ENCODE data around the gene BHLHA15.

GRCh38 chr7:98244871-98245270 is 33.6 kb downstream of the BHLHA15 start:
- TF ChIP-seq, protein P1, sequence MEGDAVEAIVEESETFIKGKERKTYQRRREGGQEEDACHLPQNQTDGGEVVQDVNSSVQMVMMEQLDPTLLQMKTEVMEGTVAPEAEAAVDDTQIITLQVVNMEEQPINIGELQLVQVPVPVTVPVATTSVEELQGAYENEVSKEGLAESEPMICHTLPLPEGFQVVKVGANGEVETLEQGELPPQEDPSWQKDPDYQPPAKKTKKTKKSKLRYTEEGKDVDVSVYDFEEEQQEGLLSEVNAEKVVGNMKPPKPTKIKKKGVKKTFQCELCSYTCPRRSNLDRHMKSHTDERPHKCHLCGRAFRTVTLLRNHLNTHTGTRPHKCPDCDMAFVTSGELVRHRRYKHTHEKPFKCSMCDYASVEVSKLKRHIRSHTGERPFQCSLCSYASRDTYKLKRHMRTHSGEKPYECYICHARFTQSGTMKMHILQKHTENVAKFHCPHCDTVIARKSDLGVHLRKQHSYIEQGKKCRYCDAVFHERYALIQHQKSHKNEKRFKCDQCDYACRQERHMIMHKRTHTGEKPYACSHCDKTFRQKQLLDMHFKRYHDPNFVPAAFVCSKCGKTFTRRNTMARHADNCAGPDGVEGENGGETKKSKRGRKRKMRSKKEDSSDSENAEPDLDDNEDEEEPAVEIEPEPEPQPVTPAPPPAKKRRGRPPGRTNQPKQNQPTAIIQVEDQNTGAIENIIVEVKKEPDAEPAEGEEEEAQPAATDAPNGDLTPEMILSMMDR (IDR thresholded peaks at IDR 0.05; ENCODE audit: borderline replicate concordance, extremely low read depth, low read length, poor library complexity, severe bottlenecking) = no peak
- no peak for TF ChIP-seq EZH2 (IDR thresholded peaks at IDR 0.05; ENCODE audit: borderline replicate concordance, low read depth, low read length, severe bottlenecking)
